ENCODE results near the gene EDC4.

EDC4 gene

DNA sequence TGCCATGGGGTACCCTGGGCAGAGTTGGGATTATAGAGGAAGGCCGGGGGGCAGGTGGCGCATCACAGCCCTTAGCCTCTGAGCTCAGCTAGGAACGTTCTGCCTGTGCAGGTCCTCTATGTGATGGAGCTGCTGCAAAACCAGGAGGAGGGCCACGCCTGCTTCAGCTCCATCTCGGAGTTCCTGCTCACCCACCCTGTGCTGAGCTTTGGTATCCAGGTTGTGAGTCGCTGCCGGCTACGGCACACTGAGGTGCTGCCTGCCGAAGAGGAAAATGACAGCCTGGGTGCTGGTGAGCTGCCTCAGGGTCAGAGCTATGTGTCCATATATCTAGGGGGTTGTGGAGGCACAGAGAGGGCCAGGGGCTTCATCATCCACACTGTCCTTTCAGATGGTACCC lies 6.0 kb downstream of the EDC4 start:
- H3K4me3 ChIP-seq (ENCODE audit: low read depth, low read length): no peak overlapping the region

DNA sequence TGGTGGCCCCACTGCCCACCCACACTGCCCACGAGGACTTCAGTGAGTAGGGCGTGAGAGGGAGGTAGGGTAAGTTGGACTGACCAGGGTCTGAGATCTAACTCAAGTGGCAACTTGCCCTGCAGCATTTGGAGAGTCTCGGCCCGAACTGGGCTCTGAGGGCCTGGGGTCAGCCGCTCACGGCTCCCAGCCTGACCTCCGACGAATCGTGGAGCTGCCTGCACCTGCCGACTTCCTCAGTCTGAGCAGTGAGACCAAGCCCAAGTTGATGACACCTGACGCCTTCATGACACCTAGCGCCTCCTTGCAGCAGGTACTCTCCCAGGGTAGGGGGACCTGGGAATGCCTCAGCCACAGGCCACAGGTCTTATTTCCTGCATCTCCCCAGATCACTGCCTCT lies 6.6 kb downstream of the EDC4 start:
- H3K4me3 ChIP-seq (ENCODE audit: low read depth, low read length): no peak overlapping the region

DNA sequence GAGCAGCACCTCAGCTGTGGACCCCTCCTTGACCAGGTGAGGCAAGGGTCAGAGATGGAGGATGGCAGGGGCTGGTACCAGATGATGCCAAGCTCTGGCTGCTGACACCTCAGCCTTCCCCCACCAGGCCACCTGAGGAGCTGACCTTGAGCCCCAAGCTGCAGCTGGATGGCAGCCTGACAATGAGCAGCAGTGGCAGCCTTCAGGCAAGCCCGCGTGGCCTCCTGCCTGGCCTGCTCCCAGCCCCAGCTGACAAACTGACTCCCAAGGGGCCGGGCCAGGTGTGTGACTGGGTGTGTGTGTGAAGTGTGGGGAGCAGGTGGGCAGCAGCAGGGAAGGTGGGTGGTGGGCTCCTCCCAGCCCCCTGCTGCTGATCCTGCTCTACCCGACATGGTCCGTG lies 7.1 kb downstream of the EDC4 start:
- H3K4me3 ChIP-seq (ENCODE audit: low read depth, low read length): no peak overlapping the region

DNA sequence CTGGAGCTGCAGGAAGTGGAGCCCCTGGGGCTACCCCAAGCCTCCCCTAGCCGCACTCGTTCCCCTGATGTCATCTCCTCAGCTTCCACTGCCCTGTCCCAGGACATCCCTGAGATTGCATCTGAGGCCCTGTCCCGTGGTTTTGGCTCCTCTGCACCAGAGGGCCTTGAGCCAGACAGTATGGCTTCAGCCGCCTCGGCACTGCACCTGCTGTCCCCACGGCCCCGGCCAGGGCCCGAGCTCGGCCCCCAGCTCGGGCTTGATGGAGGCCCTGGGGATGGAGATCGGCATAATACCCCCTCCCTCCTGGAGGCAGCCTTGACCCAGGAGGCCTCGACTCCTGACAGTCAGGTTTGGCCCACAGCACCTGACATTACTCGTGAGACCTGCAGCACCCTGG lies 7.7 kb downstream of the EDC4 start:
- H3K4me3 ChIP-seq (ENCODE audit: low read depth, low read length): no peak overlapping the region

DNA sequence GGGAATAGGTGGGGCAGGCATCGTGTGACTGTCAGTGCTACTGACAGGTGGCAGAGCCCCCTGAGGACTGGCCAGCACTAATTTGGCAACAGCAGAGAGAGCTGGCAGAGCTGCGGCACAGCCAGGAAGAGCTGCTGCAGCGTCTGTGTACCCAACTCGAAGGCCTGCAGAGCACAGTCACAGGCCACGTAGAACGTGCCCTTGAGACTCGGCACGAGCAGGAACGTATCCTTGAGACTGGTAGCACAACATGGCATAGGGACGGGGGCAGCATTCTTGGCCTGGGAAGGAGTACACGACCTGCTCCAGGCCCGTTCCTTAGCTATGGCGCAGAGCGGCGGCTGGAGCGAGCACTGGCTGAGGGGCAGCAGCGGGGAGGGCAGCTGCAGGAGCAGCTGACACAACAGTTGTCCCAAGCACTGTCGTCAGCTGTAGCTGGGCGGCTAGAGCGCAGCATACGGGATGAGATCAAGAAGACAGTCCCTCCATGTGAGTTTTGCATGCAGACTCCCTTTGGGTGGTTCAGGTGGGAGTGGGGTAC lies 8.8 kb downstream of the EDC4 start:
- H3K4me3 ChIP-seq (ENCODE audit: low read depth, low read length): no peak overlapping the region

DNA sequence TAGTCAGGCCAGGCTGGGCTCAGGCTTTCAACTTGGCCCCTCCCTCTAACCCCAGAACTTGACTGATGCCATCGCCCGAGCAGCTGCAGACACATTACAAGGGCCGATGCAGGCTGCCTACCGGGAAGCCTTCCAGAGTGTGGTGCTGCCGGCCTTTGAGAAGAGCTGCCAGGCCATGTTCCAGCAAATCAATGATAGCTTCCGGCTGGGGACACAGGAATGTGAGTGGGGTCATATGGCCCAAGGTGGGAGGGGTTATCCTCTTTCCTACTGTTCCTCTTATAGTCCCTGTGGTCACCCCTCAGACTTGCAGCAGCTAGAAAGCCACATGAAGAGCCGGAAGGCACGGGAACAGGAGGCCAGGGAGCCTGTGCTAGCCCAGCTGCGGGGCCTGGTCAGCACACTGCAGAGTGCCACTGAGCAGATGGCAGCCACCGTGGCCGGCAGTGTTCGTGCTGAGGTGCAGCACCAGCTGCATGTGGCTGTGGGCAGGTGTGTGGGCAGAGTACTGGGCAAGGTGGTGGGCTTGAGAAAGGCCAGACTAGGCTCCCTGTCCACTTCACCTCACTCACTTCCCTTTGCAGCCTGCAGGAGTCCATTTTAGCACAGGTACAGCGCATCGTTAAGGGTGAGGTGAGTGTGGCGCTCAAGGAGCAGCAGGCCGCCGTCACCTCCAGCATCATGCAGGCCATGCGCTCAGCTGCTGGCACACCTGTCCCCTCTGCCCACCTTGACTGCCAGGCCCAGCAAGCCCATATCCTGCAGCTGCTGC lies 9.7 kb downstream of the EDC4 start:
- no peak overlapping the region for H3K4me3 ChIP-seq (ENCODE audit: low read depth, low read length)

DNA sequence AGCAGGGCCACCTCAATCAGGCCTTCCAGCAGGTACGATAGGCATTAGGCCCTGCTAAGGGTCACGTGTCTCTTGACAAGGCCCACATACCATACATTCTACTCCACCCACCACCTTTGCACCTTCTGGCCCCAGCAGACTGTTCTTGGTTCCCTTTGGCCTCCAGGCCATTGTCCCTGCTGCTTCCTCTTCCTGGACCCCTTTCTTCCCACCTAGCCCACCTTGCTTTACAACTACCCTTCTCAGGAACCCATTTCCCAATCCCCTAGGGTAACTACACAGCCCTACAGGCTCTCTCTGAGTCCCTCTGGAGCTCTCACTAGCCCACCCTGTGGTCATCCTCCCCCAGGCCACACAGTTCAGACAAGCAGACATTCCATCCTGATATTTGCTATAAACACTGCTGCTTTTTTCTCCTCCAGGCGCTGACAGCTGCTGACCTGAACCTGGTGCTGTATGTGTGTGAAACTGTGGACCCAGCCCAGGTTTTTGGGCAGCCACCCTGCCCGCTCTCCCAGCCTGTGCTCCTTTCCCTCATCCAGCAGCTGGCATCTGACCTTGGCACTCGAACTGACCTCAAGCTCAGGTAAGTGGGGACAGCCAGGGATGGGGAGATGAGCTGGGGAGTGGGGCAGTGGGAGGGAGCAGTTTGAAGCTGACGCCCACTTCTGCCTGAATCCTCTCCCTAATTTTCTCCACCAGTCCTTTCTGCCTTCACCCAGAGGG lies 10.5 kb downstream of the EDC4 start:
- no peak overlapping the region for H3K4me3 ChIP-seq (ENCODE audit: low read depth, low read length)

DNA sequence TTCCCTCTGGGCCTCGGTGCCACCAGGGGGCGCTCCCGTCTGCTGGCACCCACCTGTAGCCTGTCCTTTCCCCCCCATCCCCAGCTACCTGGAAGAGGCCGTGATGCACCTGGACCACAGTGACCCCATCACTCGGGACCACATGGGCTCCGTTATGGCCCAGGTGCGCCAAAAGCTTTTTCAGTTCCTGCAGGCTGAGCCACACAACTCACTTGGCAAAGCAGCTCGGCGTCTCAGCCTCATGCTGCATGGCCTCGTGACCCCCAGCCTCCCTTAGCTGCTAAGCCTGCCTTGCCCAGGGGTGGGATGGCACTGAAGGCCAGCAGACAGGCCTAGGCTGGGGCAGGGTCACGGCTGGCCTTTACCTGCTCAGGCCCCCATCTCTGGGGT lies 11.0 kb downstream of the EDC4 start:
- no peak overlapping the region for H3K4me3 ChIP-seq (ENCODE audit: low read depth, low read length)

DNA sequence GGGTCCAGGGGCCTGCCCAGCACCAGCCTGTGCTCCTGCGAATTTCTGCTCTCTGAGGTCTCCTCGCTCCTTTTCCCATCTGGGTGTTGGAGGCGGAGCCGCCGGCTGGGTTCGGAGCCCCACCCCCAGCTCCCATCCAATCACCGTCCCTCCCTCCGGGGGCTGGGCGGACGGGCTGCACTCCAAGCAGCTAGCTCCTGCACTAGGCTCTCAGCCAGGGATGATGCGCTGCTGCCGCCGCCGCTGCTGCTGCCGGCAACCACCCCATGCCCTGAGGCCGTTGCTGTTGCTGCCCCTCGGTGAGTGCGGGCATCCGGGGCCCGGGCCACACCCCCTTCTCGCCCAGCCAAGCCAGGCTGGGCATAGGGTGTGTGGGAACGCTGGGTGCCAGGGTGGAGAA lies 11.8 kb downstream of the EDC4 start, which contains the start of gene NRN1L:
Gene NRN1L, plus strand, starts transcription at position 202 of the 400 bp plus-strand sequence. Its CDS starts 19 bp downstream, at position 221.
- H3K4me3 ChIP-seq (ENCODE audit: low read depth, low read length): peak within 1 kb of the TSS; percentile 17

DNA sequence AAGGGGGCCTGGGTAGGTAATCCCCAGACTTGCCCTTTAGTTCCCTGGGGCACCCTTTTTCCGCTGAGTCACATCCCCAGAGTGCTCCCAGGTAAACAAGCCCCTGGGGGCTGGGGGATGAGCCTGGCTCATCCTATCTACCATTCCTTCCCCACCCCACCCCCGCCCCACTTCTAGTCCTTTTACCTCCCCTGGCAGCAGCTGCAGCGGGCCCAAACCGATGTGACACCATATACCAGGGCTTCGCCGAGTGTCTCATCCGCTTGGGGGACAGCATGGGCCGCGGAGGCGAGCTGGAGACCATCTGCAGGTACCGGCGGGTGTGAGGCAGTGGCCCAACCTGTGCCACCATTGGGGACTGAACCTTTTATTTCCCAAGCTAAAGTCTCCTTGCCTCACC lies 12.7 kb downstream of the EDC4 start:
- H3K4me3 ChIP-seq (ENCODE audit: low read depth, low read length): no peak overlapping the region

DNA sequence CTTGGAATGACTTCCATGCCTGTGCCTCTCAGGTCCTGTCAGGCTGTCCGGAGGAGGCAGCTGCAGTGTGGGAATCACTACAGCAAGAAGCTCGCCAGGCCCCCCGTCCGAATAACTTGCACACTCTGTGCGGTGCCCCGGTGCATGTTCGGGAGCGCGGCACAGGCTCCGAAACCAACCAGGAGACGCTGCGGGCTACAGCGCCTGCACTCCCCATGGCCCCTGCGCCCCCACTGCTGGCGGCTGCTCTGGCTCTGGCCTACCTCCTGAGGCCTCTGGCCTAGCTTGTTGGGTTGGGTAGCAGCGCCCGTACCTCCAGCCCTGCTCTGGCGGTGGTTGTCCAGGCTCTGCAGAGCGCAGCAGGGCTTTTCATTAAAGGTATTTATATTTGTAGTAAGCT lies 13.1 kb downstream of the EDC4 start:
- H3K4me3 ChIP-seq (ENCODE audit: low read depth, low read length): no peak overlapping the region

DNA sequence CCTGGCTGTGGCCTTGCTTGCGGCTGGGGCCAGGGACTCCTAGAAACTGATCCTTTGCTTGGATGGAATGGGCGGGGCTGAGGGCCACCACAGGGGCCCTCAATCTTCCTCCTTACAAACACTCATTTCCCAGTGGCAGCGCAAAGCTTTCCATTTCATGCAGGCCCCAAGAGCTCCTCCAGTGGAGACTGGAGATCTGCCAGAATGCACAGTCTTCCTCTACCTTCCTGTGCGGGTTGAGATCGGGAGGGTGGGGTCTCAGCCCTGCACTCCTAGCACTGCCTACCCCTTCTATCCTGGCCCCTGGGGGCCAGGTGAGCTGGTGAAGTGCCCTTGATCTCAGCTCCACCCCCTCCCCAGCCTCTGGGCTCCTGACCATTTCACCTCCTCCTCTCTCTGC lies 13.5 kb downstream of the EDC4 start:
- H3K4me3 ChIP-seq (ENCODE audit: low read depth, low read length): no peak overlapping the region

DNA sequence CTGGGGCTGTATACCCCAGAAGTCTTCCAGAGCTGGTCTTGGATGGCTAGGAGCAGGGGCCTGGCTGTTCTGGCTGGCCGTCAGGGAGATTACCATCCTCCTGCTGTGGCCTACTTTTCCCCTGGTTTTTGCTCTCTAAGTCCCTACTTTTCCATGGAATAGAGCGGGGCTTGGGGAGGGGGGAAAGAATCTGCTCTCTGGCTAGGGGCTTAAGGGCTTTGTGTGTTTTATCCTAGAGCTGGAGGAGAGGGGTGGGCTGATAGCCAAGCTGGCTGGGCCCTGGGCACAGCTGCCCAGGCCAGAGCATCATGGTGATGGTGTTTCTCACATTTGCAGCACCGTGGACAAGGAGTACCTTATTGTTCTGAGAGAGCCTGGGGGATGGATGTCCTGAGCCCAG lies 15.5 kb downstream of the EDC4 start:
- H3K4me3 ChIP-seq (ENCODE audit: low read depth, low read length): no peak overlapping the region

DNA sequence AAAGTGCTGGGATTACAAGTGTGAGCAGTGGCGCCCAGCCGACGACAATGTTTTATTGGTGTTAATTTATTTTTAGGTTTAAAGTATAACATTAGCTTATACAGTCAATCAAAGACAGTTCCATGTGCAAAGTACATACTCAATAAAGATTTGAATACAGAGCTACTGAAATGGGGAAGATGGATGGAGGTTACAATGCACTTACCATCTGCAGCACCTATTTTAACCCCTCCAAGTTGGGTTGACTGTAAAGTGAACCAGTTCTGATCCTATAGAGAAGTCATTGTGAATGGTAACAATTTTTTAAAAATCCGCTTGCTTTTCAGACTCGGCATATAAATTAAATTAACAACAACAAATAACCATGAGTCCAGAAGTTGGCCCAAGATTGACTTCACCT lies 19.5 kb downstream of the EDC4 start:
- H3K4me3 ChIP-seq (ENCODE audit: low read depth, low read length): peak overlapping the region; percentile 24

DNA sequence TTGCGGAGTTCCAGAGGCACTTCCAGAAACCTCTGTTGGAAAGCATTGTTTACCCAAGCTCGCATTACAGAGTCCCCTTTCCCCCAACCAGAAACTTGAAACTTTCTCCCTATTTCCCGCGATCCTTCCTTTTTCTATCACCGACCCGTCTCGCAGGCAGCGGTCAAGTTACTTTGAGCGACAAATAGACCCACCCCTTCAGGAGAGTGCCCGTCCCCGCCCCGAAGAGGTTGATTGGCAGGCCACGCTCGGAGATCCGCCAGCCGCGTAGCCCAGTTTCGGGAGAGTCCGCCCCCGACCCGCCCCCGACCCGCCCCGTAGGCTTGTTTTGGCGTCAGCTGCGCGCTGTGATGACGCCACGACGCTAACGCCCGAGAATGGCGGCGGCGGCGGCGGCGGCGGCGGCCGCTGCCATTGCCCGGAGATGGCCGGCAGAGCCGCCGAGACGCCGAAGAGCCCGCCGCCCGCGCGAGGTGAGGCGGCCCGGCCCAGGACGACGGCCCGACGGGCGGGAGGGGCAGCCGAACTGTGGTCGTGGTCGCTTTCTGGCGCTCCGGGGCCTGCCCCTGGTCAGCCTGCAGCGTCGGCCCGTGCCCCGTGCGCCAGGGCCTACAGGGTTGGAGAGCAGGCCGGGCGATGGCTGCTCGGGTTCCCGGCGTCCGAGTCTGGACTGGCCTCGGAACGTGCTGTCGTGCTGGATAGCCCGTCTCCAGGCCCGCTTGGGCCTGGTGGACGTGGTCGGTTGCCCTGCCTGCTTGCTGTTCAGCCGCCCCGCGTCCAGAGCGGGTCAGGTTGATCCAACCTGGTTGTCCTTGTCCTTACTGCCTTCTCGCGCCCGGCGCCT lies 20.3 kb downstream of the EDC4 start, which contains the start of gene PSKH1:
Gene PSKH1, plus strand, starts transcription at position 356 of the 844 bp plus-strand sequence. CDS start 15,496 bp downstream, outside the sequence.
- peak within 1 kb of the TSS; percentile 93 for H3K4me3 ChIP-seq (ENCODE audit: low read depth, low read length)

DNA sequence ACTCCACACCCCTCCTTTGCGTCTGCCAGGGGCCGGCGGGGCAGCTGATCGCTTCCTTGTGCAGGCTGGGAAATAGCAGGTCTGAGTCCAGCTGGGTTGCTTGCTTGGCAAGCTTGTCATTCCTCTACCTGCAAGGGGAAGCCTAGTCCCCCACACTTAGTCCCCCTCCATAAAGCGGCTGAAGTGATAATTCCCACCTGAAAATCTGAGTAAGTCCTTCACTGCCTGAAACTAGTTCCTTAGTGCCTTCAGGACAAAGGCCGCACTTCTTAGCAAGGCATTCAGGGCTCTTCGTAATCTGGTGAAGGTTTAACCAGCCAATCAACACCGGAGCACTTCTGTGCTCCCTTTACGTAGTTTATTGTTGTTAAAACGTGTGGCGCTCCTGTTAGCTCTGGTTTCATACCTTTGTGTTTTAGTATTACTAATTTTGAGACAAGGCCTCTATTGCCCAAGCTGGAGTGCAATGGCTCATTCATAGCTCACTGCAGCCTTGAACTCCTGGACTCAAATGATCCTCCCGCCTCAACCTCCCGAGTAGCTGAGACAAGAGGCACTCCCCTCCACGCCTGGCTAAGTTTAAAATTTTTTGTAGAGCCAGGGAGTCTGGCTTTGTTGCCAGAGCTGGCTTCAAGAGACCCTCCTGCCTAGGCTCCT lies 21.0 kb downstream of the EDC4 start:
- peak overlapping the region; percentile 93 for H3K4me3 ChIP-seq (ENCODE audit: low read depth, low read length)

DNA sequence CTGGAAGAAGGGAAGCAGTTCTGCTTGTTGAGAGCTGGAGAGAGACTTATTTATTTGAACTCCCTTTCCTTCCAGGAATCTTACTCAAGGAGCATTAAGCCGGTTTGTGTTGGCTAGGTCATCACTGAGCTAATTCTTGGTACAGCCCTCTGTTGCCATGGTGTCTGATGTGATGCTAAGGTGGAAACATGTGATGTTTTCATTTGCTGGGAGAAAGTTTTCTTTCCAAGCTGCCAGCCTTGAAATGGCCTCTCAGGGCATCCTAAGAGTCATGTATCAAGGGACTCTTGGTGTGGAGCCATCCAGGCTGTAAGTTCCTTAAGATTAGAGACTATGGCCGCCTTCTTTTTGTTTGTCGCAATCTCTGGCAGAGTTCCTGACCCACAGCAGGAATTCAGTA lies 24.4 kb downstream of the EDC4 start:
- H3K4me3 ChIP-seq (ENCODE audit: low read depth, low read length): no peak overlapping the region

DNA sequence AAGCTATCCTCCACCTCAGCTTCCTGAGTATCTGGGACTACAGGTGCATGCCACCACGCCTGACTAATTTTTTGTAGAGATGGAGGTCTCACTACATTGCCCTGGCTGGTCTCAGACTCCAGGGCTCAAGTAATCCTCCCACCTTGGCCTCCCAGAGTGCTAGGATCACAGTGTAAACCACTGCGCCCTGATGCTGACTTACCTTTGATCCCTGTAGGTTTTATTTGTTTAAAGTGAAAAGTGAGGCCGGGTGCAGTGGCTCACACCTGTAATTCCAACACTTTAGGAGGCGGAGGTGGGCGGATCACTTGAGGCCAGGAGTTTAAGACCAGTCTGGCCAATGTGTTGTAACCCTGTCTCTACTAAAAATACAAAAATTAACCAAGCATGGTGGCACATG lies 28.9 kb downstream of the EDC4 start:
- no peak overlapping the region for H3K4me3 ChIP-seq (ENCODE audit: low read depth, low read length)

DNA sequence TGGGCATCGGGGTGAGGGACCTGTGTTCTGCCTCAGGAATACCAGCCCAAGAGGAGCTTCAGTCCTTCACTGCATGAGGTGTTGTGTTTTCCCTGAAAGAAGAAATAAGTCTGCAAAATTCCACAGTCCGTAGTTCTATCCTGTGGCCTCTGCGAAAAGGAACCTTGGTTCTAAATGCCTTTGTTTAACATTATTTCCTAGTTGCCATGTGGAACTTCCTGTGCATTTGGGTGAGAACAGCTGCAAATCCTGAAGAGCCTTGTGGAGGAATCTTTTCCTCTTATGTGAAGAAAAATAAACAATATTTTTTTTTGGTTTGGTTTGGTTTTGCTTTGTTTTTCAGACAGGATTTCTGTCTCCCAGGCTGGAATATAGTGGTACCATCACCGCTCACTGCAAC lies 30.0 kb downstream of the EDC4 start:
- H3K4me3 ChIP-seq (ENCODE audit: low read depth, low read length): no peak overlapping the region

DNA sequence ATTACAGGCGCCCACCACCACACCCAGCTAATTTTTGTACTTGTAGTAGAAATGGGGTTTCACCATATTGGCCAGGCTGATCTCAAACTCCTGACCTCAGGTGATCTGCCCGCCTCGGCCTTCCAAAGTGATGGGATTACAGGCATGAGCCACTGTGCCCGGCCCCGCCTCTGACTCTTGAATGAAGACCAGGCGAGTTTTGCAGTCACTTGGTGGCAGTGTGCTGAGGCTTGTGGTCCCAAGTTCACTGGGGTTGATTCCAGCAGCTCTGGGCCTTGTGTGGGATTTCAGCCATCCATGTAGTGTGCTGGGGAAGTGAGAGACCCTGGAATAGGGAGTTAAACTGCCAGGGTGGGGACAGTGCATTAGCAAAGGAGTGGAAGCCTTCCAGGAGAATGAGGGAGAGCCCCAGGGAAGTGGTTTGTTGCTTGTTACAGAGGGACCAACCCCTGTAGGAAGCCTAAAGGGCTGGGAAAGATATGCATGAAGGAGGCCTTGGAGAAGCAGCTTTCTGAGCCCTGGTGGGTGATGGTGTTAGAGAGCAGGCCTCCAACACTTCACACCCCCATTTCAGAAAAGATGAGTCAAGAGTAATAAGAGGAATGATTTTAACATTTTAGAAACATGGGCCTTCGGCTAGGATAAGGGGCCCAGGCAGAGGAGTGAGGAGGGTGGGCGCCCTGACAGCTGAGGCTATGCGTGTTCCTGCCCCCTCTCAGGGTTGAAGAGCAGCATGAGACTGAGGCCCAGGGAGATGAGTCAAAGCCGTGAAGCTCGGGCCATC lies 34.7 kb downstream of the EDC4 start:
- no peak overlapping the region for H3K4me3 ChIP-seq (ENCODE audit: low read depth, low read length)

Measured in iPS-11a (cell line).